ENCODE data around the gene PCBP3. TPM values are rescaled to one million over a fixed set of nuclear protein-coding genes. Genes with fewer than 3 reads are reported as not detected.

Gene PCBP3
- total RNA-seq, 1 donor from 2014 or later, result 4.6 TPM

- Histone ChIP-seq H3K4me3 (no peak overlapping the region), H3K79me2 (ENCODE audit: low read depth) (no peaks in the 10 kb centered on the region), H3K9me3 (ENCODE audit: low read depth) (no peaks in the 10 kb centered on the region), H3K27me3 (no peaks in the 10 kb centered on the region), H3K4me2 (no peak overlapping the region), H3K27ac (no peak overlapping the region), H3K9ac (no peak overlapping the region), H3K36me3 (no peaks in the 10 kb centered on the region), H4K20me1 (ENCODE audit: low read depth) (no peaks in the 10 kb centered on the region), H3K4me1 (no peaks in the 10 kb centered on the region), H3F3A (ENCODE audit: low read depth) (no peaks in the 10 kb centered on the region), H2AFZ (replicated peaks) (no peak overlapping the region)
- peaks cover 2% of the 10 kb centered on the region for H3K27me3 Mint-ChIP-seq (ENCODE audit: insufficient read depth, low read depth)
- no peak overlapping the region for H3K27ac Mint-ChIP-seq
- TF ChIP-seq EZH2 (IDR thresholded peaks at IDR 0.05), result no peak
- TF ChIP-seq EZH2phosphoT487 (IDR thresholded peaks at IDR 0.05), result no peak
- no peak for TF ChIP-seq CTCF (IDR thresholded peaks at IDR 0.05)
- no peak for DNase-seq (ENCODE audit: low spot score)
- no peaks in the 10 kb centered on the region for H3K9me3 Mint-ChIP-seq
- no peaks in the 10 kb centered on the region for H3K4me1 Mint-ChIP-seq
- no peaks in the 10 kb centered on the region for H3K36me3 Mint-ChIP-seq
- H3K4me3 Mint-ChIP-seq, result no peak overlapping the region
Observed at GRCh38 chr21:45700461-45700860, 56.9 kb downstream of the PCBP3 start.

- Mint-ChIP-seq H3K36me3 (no peaks in the 10 kb centered on the region), H3K4me3 (no peak overlapping the region), H3K27ac (no peak overlapping the region), H3K4me1 (peaks cover 21% of the 10 kb centered on the region), H3K9me3 (no peaks in the 10 kb centered on the region), H3K27me3 (ENCODE audit: insufficient read depth, low read depth) (peaks cover 2% of the 10 kb centered on the region)
- H3K4me2 ChIP-seq, result no peak overlapping the region
- H3K36me3 ChIP-seq, result no peaks in the 10 kb centered on the region
- no peaks in the 10 kb centered on the region for H3K79me2 ChIP-seq (ENCODE audit: low read depth)
- H3K9ac ChIP-seq, result no peak overlapping the region
- no peak overlapping the region for H3K27ac ChIP-seq
- H3K4me3 ChIP-seq, result no peak overlapping the region
- no peak overlapping the region for H2AFZ ChIP-seq (replicated peaks)
- no peaks in the 10 kb centered on the region for H3F3A ChIP-seq (ENCODE audit: low read depth)
- no peaks in the 10 kb centered on the region for H4K20me1 ChIP-seq (ENCODE audit: low read depth)
- TF ChIP-seq EZH2 (IDR thresholded peaks at IDR 0.05), result no peak
- TF ChIP-seq EZH2phosphoT487 (IDR thresholded peaks at IDR 0.05), result no peak
- no peak for TF ChIP-seq CTCF (IDR thresholded peaks at IDR 0.05)
- H3K9me3 ChIP-seq (ENCODE audit: low read depth), result no peaks in the 10 kb centered on the region
- H3K27me3 ChIP-seq, result no peaks in the 10 kb centered on the region
- H3K4me1 ChIP-seq, result no peaks in the 10 kb centered on the region
- DNase-seq (ENCODE audit: low spot score), result no peak
Observed at GRCh38 chr21:45704311-45705108, 61.0 kb downstream of the PCBP3 start.

- Histone ChIP-seq H3K27me3 (no peaks in the 10 kb centered on the region), H3K4me3 (no peak overlapping the region), H2AFZ (replicated peaks) (no peak overlapping the region), H3K27ac (no peak overlapping the region), H3K4me2 (no peak overlapping the region), H3K36me3 (no peaks in the 10 kb centered on the region), H3K4me1 (no peaks in the 10 kb centered on the region), H3K9me3 (ENCODE audit: low read depth) (no peaks in the 10 kb centered on the region), H3K79me2 (ENCODE audit: low read depth) (no peaks in the 10 kb centered on the region), H3F3A (ENCODE audit: low read depth) (no peaks in the 10 kb centered on the region), H4K20me1 (ENCODE audit: low read depth) (no peaks in the 10 kb centered on the region), H3K9ac (no peak overlapping the region)
- no peak for TF ChIP-seq CTCF (IDR thresholded peaks at IDR 0.05)
- no peak for TF ChIP-seq EZH2 (IDR thresholded peaks at IDR 0.05)
- TF ChIP-seq EZH2phosphoT487 (IDR thresholded peaks at IDR 0.05), result no peak
- Mint-ChIP-seq H3K27me3 (ENCODE audit: insufficient read depth, low read depth) (peaks cover 2% of the 10 kb centered on the region), H3K4me1 (peaks cover 21% of the 10 kb centered on the region), H3K9me3 (peaks cover 2% of the 10 kb centered on the region), H3K36me3 (no peaks in the 10 kb centered on the region), H3K27ac (no peak overlapping the region), H3K4me3 (no peak overlapping the region)
- DNase-seq (ENCODE audit: low spot score), result no peak
Observed at GRCh38 chr21:45706299-45706698, 62.8 kb downstream of the PCBP3 start.
